MV-4-11 (cell line): ENCODE data around the gene SP6.

Experiments
- DNase-seq: peaks from one replicate; lab custom pipeline; 2025; lab: John Stamatoyannopoulos, UW

SP6 gene

DNA sequence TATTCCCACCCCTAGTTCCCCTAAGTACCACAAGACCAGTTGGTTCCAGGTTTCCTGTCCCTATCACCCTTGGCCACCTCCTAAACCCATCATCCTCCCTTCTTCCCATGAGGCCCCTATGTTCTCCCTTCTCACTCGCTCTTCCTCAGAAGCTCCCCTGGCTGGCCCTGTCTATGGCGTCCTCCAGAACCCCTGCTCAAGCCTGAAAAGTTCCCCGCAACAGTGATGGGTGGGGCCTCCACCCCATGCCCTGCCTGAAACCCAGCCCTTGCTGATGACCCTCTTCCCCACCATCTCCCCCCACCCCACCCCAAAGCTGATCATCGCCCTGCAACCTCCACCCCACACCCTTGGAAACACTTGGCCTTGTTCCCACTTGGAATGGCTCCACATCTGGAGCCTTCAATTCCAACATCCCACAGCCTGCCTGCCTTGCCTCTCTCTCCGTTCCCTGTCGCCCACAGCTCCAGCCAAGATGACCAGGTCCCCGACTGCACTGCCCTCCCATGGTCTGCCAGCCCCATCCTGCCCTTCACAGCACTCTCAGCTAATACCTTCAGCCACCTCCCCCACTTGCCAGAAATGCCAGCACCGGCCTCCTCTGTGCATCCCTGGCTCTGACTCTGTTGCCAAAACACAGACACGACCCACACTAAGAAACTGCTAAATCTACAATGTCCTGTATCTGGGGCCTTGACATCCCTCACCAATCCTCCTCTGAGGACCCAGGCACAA, 39.9 kb downstream of the SP6 start:
- DNase-seq: no peak

DNA sequence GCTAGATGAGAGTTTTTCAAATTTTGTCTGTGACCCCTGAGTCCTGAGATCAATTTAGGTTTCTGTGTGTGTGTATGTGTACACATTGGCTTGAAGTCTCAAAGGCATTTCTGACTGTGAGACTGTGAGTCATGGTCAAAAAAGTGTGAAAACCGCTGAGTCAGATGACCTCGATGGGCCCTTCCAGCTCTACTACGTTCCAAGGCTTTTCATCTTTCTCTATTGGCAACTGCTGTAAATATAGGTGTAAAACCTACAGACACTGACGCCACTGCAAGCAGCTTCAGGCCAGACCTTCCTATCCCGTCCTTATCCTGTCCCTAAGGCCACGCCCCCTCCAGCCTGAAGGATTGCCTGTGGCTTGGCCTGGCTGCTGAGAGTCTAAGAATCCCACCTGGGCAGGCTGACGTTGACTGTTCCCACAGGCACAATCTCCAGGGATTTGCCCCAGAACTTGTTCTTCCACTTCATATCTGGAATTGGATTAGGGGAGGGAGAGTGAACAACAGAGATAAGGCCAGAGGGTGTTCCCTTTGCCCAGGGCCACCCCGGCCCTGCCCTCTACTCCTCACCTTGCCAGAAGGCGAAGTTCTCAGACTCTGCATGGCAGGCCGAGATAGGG, 40.7 kb downstream of the SP6 start:
- no peak for DNase-seq

DNA sequence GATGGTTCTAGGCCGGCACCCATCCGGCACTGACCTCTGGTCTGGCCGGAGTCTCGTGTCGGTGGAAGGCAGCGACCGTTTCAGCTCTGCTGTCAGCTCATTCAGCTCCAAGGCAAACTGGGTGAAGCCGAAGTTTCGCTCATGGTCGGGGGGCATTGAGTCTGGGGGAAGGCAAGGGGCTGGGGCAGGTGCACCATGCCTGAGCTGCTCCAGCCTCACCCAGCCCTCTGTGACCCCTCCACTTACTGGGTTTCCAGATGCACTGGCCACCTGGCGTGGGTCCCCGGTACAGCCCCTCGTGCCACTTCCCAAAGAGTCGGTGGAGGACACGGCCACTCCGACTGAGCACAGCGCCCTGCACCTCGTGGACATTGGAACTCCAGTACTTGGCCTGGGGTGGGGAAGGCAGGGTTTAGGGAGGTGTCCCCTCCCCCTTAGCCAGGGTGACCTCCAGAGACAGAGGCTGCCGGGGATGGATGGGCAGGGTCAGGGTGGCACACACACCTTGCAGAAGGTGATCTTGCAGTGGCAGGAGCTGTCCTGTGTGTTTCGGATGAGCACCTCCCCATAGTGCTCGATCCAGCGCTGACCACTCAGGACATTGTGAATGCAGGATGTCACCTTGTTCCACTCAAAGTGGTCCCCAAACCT, 42.0 kb downstream of the SP6 start:
- no peak for DNase-seq

DNA sequence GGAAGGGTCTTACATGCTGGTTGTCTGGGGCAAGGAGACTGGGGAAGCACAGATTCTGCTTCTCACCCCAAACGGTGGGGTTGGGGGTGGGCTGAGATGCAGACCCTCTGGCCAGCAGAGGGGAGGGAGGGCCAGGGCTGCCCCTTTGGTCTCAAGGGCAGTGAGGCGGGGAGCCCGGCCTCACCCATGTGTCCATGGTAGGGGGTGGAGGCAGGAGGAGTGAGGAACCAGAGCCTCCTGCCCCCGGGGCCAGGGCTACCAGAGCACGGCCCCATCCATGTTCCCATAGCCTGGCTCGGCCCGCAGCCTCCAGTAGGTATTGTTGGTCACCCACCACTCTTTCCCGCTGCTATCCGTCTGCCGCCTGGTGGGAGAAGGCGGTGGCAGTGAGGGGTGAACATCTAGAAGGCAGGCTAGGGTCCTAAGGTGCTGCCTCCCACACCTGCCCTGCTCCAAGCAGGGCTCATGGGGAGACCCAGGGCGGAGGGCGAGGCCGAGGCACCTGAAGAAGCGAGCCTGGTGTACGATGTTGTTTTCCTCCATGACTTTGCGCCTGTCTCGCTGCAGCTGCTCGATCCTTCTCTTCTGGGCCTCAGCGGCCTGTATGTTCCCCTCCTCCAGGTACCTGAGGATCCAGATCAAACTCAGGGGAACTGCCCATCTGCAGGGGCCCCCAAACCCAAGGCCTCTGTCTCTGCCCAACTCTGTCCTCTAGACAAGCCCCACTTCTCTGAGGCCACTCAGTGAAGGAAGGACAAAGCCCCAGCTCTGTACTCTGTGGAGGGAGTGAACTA, 42.7 kb downstream of the SP6 start:
- no peak for DNase-seq

DNA sequence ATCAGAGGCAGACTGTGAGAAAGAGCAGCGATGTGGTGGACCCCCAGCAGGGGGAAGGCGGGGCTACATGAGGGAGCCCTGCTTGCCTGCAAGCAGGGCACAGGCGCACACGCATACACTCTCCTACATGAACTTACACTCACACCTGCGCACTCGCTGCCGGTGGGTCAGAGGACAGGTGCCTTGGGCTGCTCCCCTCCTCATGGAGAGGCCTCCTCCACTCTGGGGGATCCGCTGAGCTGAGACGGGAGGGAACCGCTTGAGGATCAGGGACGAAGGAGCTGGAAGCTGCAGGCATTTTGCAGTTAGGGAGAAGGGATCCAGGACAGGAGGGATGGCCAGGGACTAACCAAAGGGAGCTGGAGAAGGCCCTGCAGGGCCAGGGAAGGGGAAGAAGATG, 43.5 kb downstream of the SP6 start:
- no peak for DNase-seq

DNA sequence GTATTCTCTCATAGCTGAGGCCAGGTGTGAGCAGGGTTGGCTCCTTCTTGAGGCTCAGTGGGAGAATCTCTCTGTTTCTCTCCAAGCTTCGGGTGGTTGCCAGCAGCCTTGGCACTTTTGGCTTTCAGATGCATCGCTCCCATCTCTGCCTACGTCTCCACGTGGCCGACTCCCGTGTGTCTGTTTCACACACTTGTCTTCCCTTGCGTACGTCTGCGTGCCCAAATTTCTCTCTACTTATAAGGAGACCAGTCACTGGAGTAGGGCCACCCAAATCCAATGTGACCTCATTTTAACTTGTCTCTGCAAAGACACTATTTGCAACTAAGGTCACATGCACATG, 44.1 kb downstream of the SP6 start:
- DNase-seq: no peak

DNA sequence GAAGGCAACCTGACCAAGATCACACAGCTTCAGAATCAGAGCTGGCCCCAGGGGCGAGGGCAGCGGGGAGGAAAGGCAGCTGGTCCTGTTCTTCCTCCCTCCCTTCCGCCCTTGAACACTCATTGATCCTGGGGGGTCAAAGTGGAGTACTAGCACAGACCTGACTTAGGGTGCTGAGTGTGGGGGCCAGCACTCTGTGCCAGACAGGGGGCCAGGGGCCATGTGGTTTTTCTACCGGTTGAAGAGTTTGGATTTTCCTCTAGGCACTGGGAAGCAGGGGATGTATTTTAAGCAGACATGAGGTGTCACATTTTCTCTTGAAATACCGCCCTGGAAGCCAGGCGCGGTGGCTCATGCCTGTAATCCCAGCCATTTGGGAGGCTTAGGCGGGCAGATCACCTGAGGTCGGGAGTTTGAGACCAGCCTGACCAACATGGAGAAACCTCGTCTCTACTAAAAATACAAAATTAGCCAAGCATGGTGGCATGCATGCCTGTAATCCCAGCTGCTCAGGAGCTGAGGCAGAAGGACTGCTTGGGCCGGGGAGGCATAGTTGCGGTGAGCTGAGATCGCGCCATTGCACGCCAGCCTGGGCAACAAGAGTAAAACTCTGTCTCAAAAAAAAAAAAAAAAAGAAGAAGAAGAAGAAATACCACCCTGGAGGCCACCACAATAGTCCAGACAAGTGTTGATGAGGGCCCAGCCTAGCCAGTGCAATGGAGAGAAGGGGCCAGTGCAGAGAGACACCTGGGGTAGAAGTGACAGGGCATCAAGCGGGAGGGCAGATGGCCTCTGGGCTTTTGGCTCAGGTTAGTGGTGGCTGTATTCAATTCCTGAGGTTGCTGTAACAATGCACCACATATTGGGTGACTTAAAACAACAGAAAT, 44.7 kb downstream of the SP6 start:
- DNase-seq: no peak

DNA sequence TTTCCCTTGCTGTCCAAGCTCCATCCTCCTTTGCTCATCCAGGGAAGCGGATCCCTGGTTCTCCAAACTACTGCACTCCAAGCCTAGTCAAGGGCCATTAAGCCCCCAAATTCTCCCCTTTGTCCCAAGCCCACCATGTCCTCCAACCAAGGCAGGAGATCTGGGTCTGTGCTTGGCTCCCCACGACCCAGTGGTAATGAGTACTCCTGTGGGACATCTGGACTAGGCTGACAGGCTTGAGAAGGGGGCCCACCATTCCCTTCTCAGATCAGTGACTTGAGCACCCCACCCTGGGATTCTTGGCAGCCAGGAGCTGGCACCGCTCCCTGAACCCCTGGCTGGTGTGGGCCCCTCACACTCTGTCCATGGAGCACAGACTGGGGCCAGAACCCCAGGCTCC, 46.5 kb downstream of the SP6 start:
- DNase-seq: no peak

DNA sequence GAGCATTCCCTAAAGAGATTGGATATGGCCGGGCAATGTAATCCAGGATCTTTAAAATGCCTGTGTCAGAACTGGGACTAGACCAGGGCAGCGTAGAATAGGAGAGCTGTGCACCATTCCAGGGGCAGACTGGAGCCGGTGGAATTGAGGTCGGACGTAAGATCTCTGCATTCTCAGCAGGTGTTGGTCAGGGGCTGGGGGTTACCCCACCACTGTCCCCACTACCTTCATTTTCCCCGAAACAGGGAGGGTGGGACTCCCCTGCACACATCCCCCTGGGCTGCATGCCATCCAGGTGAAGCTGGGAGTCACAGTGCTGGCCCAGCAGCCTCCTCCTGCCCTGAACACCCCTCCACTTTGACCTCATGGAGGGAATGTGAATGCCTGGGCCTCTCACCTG, 47.2 kb downstream of the SP6 start:
- no peak for DNase-seq

DNA sequence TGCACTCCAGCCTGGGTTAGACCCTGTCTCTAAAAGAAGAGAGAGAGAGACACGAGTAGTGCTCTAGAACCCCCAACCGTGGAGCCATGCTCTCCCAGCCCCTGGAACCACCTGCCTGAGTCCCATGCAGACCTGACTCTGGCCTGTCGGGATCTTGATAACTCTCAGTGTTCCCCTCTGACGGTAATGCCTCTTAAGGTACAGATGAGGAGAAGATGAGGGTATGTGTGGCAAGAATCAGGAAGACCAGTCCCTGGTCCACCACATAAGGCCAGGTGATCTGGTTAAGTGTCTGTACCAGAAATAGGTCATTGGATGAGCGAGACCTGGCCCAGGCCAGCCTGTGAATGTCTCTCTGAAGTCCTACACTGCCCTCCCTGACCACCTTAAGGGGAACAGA, 47.8 kb downstream of the SP6 start:
- no peak for DNase-seq

DNA sequence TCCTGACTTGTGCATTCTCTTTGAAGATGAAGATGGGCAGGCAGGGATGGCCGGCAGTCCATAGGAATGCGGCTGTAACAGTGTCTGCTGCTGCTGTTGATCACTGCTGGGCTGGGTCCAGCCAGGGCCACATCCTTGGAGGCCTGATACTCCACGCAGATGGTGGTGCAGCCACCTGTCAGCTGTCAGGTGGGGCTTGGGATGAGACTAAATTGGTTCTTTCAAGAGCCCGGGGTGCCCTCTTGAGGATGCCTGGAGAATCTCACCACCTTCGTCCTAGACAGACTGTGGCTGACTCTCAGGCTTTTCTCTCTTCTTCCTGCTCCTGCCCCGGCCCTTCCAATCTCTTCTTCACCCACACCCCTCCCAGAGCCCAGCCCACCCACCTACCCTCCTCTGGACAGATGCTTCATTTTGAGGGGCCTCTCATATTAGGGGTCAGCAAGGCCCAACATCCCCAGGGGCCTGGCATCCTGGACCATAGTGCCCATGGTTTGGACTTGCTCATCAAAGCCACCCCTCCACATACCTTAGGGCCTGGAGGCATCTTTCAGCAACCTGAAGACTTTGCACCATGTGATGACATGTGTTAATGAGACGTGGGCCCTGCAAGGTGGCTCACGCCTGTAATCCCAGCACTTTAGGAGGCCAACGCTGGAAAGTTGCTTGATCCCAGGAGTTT, 48.5 kb downstream of the SP6 start:
- DNase-seq: no peak

DNA sequence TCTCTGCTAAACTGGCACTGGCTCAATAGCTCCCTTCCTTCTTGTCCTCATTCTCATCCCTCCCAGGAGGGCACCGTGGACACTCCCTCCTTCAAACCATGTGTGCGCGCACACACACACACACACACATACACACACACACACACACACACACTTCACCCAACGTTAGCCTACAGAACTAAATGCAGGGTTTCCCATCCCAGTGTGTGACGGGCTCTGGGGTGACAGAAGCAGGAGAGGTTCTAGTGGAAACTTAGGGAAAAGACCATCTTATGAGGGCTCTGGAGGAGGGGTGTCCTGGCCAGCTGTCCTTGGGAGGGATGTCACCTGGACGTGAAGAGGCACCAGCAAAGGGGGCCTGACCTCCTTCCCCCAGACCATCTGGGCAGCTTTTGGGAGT, 49.1 kb downstream of the SP6 start:
- DNase-seq: no peak

DNA sequence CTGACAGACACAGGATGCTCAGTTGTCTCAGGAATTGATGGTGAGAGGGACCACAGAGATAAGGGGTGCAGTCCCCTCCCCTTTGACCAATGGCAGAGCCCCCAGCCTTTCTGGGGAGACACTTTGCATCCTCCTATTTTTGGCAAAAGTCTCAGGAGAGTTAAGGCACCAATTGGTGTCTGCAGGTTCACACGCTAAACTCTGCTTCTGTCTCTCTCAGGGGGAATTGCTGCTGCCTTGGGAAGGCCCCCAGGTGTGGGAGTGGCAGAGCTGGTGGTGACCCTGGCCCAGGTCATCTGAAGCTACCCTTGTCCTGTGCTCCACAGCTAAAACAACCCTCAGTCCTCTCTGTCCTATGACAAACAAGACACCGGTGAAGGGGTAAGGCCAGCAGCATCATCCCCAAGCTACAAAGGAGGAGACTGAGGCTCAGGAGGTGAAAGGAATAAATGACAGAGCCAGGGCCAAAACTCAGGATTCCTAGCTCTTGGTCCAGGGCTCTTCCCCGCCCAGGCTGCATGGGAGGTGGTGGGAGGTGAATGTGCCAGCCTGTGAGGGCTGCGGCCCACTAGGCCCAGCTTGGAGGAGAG, 49.7 kb downstream of the SP6 start:
- no peak for DNase-seq

DNA sequence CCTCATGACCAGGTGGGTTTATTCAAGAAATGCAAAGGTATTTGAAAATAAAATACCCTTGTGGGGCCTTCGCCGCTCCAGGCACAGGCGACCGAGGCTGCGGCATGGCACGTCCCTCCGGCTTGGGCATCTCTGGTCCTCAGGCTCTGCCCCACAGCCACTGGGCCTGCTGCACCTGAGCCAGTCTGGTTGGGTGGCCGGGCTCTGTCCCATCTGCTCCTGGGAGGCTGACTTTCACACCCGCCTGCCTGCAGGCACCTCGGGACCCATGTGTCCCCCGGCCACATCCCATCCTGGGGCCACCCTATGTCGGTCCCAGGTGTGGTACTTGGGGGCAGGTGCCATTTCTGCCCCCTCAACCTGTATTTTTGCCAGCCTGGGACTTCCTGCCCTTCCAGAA, 50.3 kb downstream of the SP6 start:
- no peak for DNase-seq

DNA sequence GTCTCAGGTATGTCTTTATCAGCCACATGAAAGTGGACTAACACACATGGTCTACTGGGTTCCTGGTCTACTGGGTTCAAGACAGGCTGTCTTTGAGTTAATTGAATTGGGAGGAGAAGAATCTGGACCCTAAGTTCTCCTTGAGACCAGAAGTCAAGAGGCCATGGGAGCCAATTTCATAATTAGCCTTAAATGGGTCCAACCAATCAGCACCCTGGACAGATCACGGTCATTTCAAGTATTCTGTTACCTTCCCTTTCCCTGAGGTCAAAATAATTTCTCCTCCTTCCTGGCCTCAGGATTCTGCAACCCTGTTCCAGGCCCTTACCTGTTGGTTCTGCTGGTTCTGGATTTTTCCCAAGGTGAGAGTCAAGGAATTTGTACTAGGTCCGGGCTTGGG, 53.2 kb downstream of the SP6 start:
- no peak for DNase-seq
